Upper lobe of left lung (tissue), 6 donors: Measurements from ENCODE around the gene PLCB2. TPM values are rescaled to one million over a fixed set of nuclear protein-coding genes. Genes with fewer than 3 reads are reported as not detected.

Source experiments
- ATAC-seq, 2 donors: fragments of 200-7000 bp; cut with Tn5 transposase; one replicate each; pipeline ENCODE4 v1.9.1; 2022; ENCODE audit warnings: mild to moderate bottlenecking in 2 of 2, moderate library complexity in 2 of 2; ENCODE audit not compliant: low FRiP score in 2 of 2
- DNase-seq, 2 donors: peaks; one replicate each; pipeline ENCODE4 v3.0.0-alpha.2; 2019 to 2020
- H3K27ac ChIP-seq, 4 donors: fragments of 200-600 bp; sonication (generic); one replicate each; pipeline ENCODE4 v1.5.1; 2016 to 2019
- H3K27me3 ChIP-seq, 4 donors: fragments of 200-600 bp; sonication (generic); one replicate each; pipeline ENCODE4 v1.5.1; 2017 to 2019
- H3K36me3 ChIP-seq, 4 donors: fragments of 200-600 bp; sonication (generic); one replicate each; pipeline ENCODE4 v1.5.1; 2016 to 2019
- H3K4me1 ChIP-seq, 4 donors: fragments of 200-600 bp; sonication (generic); one replicate each; pipeline ENCODE4 v1.5.1; 2018 to 2019
- H3K4me3 ChIP-seq, 4 donors: fragments of 200-600 bp; sonication (generic); one replicate each; pipeline ENCODE4 v1.5.1; 2017 to 2019; ENCODE audit warnings: mild to moderate bottlenecking in 2 of 4, moderate library complexity in 1 of 4
- H3K9me3 ChIP-seq, 4 donors: fragments of 200-600 bp; sonication (generic); one replicate each; pipeline ENCODE4 v1.5.1; 2018 to 2019
- EP300 ChIP-seq, 4 donors: sonication (generic); formaldehyde crosslinking; IDR thresholded peaks; one replicate each; pipeline ENCODE4 v1.5.1; 2017; ENCODE audit warnings: antibody characterized with exemption in 4 of 4, control low read depth in 2 of 4
- POLR2A ChIP-seq, 4 donors: fragments of 450-650 bp; IDR thresholded peaks; one replicate each; pipeline ENCODE4 v1.5.1; 2016 to 2017; ENCODE audit warnings: antibody characterized with exemption in 4 of 4, mild to moderate bottlenecking in 2 of 4
- POLR2AphosphoS5 ChIP-seq, 2 donors: sonication (generic); formaldehyde crosslinking; IDR thresholded peaks; one replicate each; pipeline ENCODE4 v1.5.1; 2017; ENCODE audit warnings: antibody characterized with exemption in 2 of 2
- WGBS, 2 donors: methylation state at CpG; one replicate each; pipeline ENCODE4 v1.1.5; 2017 to 2018; 5-methylcytosine and 5-hydroxymethylcytosine counted together
- total RNA-seq, 6 donors: library from RNA; depleted of rRNA in 4 of 6; stranded (reverse); fragments of >200 nt in 4 of 6; gene quantifications; one replicate each; pipeline versions ENCODE4 v1.1.0 to v1.2.1, GENCODE V29; 2016 to 2021
- TF ChIP-seq, protein P1 (sequence below), 6 experiments: fragments of 450-650 bp in 4 of 6; fragments of 200-600 bp in 2 of 6; sonication (generic) in 2 of 6; IDR thresholded peaks; one replicate each; pipeline ENCODE4 v1.5.1; 2016 to 2019; ENCODE audit warnings: antibody characterized with exemption in 6 of 6
- donor health status: DM: no; HTN: no; CAD: no; lungs with moderate emphysema.
- donor health status: DM: no; HTN: yes; CAD: no; lungs with severe emphysema.

PLCB2 gene
- total RNA-seq, 6 donors from 2014 or later: 26.9 to 170 (median 85.7) TPM

DNA sequence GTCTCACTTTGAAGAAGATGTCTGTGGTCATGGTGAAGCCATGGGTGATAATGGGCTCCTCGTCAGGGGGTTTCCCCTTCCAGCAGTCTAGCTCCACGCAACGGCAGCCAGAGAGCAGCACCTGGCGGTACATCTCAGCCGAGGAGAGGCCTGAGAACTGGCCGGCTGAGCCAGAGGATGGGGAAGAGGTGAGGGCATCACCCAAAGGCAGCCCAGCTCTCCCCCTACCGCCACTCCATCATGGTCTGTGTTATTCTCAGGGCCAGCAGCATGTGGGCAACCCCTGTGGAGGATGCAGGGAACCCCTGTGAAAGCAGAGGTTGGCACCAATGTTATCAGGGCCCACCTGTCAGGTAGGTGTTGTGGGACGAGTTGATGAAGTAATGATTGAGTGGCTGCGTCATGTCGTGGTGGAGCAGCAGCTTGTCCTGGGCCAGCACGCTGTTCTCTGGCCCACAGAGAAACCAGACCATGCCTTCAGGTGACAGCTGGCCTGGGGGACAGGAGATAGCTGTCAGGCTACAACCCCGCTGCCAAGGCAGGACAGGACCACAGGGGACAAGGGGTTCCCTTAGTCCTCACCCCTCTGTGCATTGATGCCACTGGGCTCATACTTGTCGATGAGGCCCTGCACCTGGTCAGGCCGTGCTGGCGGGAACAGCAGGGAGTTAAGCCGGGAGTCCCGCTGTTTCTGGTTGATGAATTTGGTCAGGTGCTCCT lies 9.4 kb downstream of the PLCB2 start:
- Histone ChIP-seq H3K4me3 (no peak overlapping the region), H3K27me3 (no peaks in the 10 kb centered on the region), H3K36me3 (peaks cover 0 to 12% (median 3%) of the 10 kb centered on the region in 4 donors), H3K27ac (no peak overlapping the region), H3K4me1 (no peaks in the 10 kb centered on the region), H3K9me3 (no peaks in the 10 kb centered on the region)
- no peak for DNase-seq
- TF ChIP-seq POLR2A (IDR thresholded peaks at IDR 0.05) (no peak), EP300 (IDR thresholded peaks at IDR 0.05) (no peak), POLR2AphosphoS5 (IDR thresholded peaks at IDR 0.05) (no peak)
- TF ChIP-seq, protein P1, sequence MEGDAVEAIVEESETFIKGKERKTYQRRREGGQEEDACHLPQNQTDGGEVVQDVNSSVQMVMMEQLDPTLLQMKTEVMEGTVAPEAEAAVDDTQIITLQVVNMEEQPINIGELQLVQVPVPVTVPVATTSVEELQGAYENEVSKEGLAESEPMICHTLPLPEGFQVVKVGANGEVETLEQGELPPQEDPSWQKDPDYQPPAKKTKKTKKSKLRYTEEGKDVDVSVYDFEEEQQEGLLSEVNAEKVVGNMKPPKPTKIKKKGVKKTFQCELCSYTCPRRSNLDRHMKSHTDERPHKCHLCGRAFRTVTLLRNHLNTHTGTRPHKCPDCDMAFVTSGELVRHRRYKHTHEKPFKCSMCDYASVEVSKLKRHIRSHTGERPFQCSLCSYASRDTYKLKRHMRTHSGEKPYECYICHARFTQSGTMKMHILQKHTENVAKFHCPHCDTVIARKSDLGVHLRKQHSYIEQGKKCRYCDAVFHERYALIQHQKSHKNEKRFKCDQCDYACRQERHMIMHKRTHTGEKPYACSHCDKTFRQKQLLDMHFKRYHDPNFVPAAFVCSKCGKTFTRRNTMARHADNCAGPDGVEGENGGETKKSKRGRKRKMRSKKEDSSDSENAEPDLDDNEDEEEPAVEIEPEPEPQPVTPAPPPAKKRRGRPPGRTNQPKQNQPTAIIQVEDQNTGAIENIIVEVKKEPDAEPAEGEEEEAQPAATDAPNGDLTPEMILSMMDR (IDR thresholded peaks at IDR 0.05): no peak
- 96 to 97% methylated on average over 6 to 17 of the region's 17 CpGs for WGBS, 2 donors
- no peak for ATAC-seq

DNA sequence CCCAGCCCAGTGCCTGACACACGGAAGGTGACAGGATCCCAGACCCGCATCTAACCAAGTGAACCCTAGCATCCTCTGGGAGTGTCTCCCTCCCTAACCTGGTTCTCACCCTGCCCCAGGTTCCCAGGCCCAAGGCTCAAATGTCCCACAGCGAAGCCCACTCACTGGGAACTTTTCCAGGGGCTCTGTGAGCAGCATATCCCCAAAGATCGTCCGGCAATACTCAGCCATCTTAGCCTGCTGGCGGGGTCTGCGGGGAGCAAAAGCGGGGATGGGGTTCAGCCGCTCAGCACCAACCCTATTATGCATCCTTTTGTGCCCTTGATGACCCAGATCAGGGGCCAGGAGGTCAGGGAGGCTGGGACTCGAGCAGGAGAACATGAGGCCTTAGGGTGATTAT lies 10.4 kb downstream of the PLCB2 start:
- Histone ChIP-seq H3K4me3 (no peak overlapping the region), H3K36me3 (peaks cover 0 to 12% (median 3%) of the 10 kb centered on the region in 4 donors), H3K9me3 (no peaks in the 10 kb centered on the region), H3K27ac (no peak overlapping the region), H3K27me3 (no peaks in the 10 kb centered on the region), H3K4me1 (no peaks in the 10 kb centered on the region)
- ATAC-seq: no peak
- TF ChIP-seq, protein P1 (IDR thresholded peaks at IDR 0.05): no peak
- TF ChIP-seq POLR2A (IDR thresholded peaks at IDR 0.05): no peak
- TF ChIP-seq POLR2AphosphoS5 (IDR thresholded peaks at IDR 0.05): no peak
- no peak for TF ChIP-seq EP300 (IDR thresholded peaks at IDR 0.05)
- 93% methylated on average over 8 to 10 of the region's 10 CpGs for WGBS, 2 donors
- no peak for DNase-seq

DNA sequence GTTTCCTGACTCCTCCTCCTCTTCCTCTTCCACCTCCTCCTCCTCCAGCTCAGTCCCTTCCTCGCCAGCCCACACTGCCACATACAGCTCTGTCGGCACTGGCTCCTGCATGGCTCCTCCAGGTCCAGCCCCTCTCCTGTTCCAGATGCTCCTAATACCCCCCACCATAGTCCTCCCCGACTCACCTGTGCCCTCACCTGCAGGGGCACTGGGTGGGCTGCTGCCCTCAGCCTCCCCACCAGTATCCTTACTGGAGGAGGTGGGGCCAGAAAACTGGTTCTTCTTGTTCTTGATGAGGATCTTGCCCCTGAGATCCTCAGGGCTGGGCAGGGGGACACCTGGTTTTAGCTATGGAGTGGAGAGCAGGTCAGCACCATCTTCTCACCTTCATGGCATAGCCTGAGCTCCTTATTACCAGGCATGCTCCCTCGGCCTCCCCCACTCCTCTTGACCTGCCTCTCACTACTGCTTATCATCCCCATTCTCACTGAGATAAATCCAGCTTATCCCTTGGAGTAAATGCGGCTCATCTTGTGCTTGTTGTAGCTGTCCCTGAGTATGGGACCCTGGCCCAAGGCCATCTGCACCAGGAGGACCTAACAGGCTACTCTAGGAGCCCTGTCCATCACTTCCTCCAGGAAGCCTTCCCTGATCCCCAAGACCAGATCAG lies 11.0 kb downstream of the PLCB2 start:
- 87 to 93% methylated on average over 4 to 5 of the region's 5 CpGs for WGBS, 2 donors
- Histone ChIP-seq H3K9me3 (no peaks in the 10 kb centered on the region), H3K27me3 (no peaks in the 10 kb centered on the region), H3K4me1 (peaks cover 0 to 1% (median under 1%) of the 10 kb centered on the region in 4 donors), H3K36me3 (peaks cover 0 to 11% (median 5%) of the 10 kb centered on the region in 4 donors), H3K27ac (no peak overlapping the region), H3K4me3 (no peak overlapping the region)
- TF ChIP-seq EP300 (IDR thresholded peaks at IDR 0.05) (no peak), POLR2A (IDR thresholded peaks at IDR 0.05) (no peak)
- TF ChIP-seq, protein P1 (IDR thresholded peaks at IDR 0.05): no peak
- ATAC-seq: no peak
- DNase-seq: no peak

DNA sequence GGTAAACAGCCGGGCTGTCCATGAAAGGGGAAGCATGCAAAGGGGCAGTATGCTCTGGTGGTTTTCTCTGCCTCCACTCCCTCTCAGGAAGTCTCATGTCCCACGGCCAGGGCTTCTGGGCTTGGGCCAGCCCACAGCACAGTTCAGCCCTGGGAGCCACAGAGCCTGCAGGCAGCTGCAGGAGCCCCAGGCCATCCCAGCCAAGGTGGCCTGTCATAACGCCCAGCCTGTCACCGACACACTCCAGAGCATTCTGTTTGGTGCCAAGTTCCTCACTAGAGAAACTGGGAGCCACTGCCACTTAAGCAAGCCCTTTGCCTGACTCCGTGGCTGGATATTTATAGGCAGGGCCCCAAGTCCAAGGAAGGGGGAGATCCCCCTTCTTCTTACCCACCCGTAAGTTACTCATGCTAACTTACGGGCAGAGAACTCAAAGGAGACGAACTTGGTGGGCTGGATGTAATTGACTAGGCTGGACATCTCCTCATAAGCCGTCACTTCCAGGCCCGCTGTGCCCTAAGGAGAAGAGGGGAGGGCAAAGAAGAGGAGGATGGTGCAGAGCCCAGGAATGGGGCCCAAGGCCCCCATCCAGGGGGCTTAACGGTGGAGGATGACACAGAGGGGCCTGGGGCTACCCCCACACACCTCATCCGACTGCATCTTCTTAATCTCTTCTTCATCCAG lies 11.7 kb downstream of the PLCB2 start:
- Histone ChIP-seq H3K9me3 (no peaks in the 10 kb centered on the region), H3K27me3 (no peaks in the 10 kb centered on the region), H3K4me1 (peaks cover under 1 to 8% (median 7%) of the 10 kb centered on the region in 4 donors), H3K4me3 (no peak overlapping the region), H3K36me3 (peaks cover 0 to 15% (median 5%) of the 10 kb centered on the region in 4 donors), H3K27ac (no peak overlapping the region)
- 55 to 65% methylated on average over 9 to 12 of the region's 12 CpGs for WGBS, 2 donors
- TF ChIP-seq, protein P1 (IDR thresholded peaks at IDR 0.05): no peak
- TF ChIP-seq POLR2AphosphoS5 (IDR thresholded peaks at IDR 0.05) (no peak), EP300 (IDR thresholded peaks at IDR 0.05) (no peak), POLR2A (IDR thresholded peaks at IDR 0.05) (no peak)
- ATAC-seq: no peak
- no peak for DNase-seq
